Coronary artery (tissue), 2 donors: ENCODE results near the gene CENPT.
A peak's percentile ranks its signal among the peaks of the same experiment; 100 is the strongest.

Experiments used
- DNase-seq: peaks from one replicate; pipeline ENCODE4 v3.0.0-alpha.2; 2017; ENCODE audit warnings: low spot score
- H3K27ac ChIP-seq, 2 donors: fragments of 200-600 bp; sonication (generic); one replicate each; pipeline ENCODE4 v1.5.1; 2016 to 2019
- H3K4me3 ChIP-seq: fragments of 200-600 bp; sonication (generic); 2 replicates; pipeline ENCODE4 v1.5.1; 2016; ENCODE audit warnings: mild to moderate bottlenecking, moderate library complexity
- CTCF ChIP-seq: fragments of 200-600 bp; sonication (generic); IDR thresholded peaks from one replicate; pipeline ENCODE4 v1.5.1; 2019; ENCODE audit warnings: antibody characterized with exemption

CENPT gene

GRCh38 chr16:67848118-67848517 lies 625 bp upstream of the CENPT start:
- Histone ChIP-seq H3K4me3 (peak overlapping the region; percentile 99), H3K27ac (no peak overlapping the region)
- no peak for DNase-seq
- no peak for TF ChIP-seq CTCF

GRCh38 chr16:67846320-67847063 lies 1.0 kb downstream of the CENPT start, which contains the start of gene NUTF2:
TSS of gene NUTF2 (plus strand) at chr16:67846933. CDS start at chr16:67865131, 18,198 bp downstream.
- no peak for TF ChIP-seq CTCF
- peak within 1 kb of the TSS; percentile 96 to 98 for H3K27ac ChIP-seq
- peak; percentile 97 for DNase-seq
- peak within 1 kb of the TSS; percentile 99 for H3K4me3 ChIP-seq

GRCh38 chr16:67846063-67846319 lies 1.5 kb downstream of the CENPT start:
- Histone ChIP-seq H3K4me3 (peak overlapping the region; percentile 99), H3K27ac (peak overlapping the region; percentile 96 to 98)
- no peak for TF ChIP-seq CTCF
- no peak for DNase-seq

GRCh38 chr16:67845291-67846062 lies 2.0 kb downstream of the CENPT start:
- Histone ChIP-seq H3K27ac (peak overlapping the region; percentile 96 to 98), H3K4me3 (peak overlapping the region; percentile 99)
- no peak for DNase-seq
- no peak for TF ChIP-seq CTCF

- H3K27ac ChIP-seq, result peak overlapping the region; percentile 96 to 98
- H3K4me3 ChIP-seq, result peak overlapping the region; percentile 82
- TF ChIP-seq CTCF, result no peak
Measured at GRCh38 chr16:67844497-67844896, 3.0 kb downstream of the CENPT start.

GRCh38 chr16:67843343-67843765 lies 4.1 kb downstream of the CENPT start:
- Histone ChIP-seq H3K27ac (peak overlapping the region; percentile 96 to 98), H3K4me3 (peak overlapping the region; percentile 82)
- no peak for TF ChIP-seq CTCF
- DNase-seq, result no peak

More at GRCh38 chr16:67844497-67844896, 3.0 kb downstream of the CENPT start:
- no peak for DNase-seq
